GM18868 (cell line): ENCODE measurements around the gene FEN1.

Experiments
- ATAC-seq: cut with Tn5 transposase; IDR thresholded peaks from one replicate; pipeline ENCODE4 v1.9.1; 2021; ENCODE audit warnings: mild to moderate bottlenecking, moderate library complexity; ENCODE audit not compliant: unreplicated experiment

Gene FEN1

GRCh38 chr11:61793083-61793828 is 545 bp downstream of the FEN1 start:
- no peak for ATAC-seq

- no peak for ATAC-seq
Measured at GRCh38 chr11:61793829-61794204, 1.1 kb downstream of the FEN1 start.

- ATAC-seq, result no peak
Measured at GRCh38 chr11:61794579-61794978, 1.9 kb downstream of the FEN1 start.

- no peak for ATAC-seq
Measured at GRCh38 chr11:61795459-61795858, 2.7 kb downstream of the FEN1 start.

GRCh38 chr11:61795876-61796526 is 3.3 kb downstream of the FEN1 start:
- no peak for ATAC-seq

GRCh38 chr11:61797263-61797944 is 4.7 kb downstream of the FEN1 start:
- no peak for ATAC-seq

GRCh38 chr11:61799665-61800284 is 7.1 kb downstream of the FEN1 start:
- no peak for ATAC-seq

GRCh38 chr11:61800331-61801281 is 7.9 kb downstream of the FEN1 start:
- ATAC-seq, result no peak

GRCh38 chr11:61802605-61803004 is 9.9 kb downstream of the FEN1 start:
- ATAC-seq, result no peak

GRCh38 chr11:61803889-61804647 is 11.4 kb downstream of the FEN1 start:
- no peak for ATAC-seq

- ATAC-seq, result no peak
Measured at GRCh38 chr11:61805146-61805545, 12.4 kb downstream of the FEN1 start.

GRCh38 chr11:61806785-61807184 is 14.1 kb downstream of the FEN1 start:
- no peak for ATAC-seq

- ATAC-seq, result no peak
Measured at GRCh38 chr11:61810671-61811175, 18.0 kb downstream of the FEN1 start.

GRCh38 chr11:61811831-61812230 is 19.1 kb downstream of the FEN1 start:
- no peak for ATAC-seq

- ATAC-seq, result no peak
Measured at GRCh38 chr11:61812736-61813411, 20.2 kb downstream of the FEN1 start.

- ATAC-seq, result no peak
Measured at GRCh38 chr11:61814247-61814957, 21.7 kb downstream of the FEN1 start.

- peak; percentile 44 for ATAC-seq
Measured at GRCh38 chr11:61814958-61815789, 22.5 kb downstream of the FEN1 start.
